ENCODE measurements around the gene ABCB9. TPM values are rescaled to one million over a fixed set of nuclear protein-coding genes. Genes with fewer than 3 reads are reported as not detected.

Gene ABCB9
- total RNA-seq, 4 donors from 2014 or later, result 1.5 to 9.2 (median 1.7) TPM

DNA sequence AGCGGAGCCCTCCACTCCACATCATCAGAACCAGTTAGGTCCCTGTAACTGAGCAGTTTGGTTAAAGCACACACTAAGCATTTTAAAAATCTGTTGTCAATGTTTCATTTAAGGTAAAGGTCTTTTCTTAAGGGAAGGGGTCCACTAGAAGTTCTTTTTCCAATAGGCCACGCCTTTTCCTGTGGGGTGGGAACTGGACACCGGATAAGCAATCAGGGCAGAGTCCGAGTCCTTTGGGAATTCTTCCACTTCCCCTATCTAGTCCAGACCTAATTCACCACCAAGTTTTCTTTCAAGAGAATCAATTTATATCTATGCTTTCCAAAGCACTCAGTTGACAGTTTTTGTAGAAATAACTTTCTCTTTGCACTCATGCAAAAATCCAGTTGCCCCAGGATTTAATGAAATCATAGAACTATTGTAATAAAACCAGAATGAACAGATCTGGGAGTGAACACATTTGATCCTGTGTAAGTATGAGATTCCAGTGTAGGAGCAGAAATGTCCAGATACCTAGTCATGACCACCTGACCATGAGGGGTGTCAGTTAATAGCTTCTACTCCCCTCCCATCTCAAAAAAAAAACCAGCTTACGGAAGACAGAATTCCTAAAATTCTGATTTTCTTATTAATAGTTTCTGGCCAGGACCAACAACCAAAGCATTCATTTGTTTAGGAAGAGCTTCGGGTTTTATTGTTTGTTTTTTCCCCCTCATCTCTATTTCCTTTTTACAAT, 82.0 kb downstream of the ABCB9 start:
- TF ChIP-seq, protein P1, sequence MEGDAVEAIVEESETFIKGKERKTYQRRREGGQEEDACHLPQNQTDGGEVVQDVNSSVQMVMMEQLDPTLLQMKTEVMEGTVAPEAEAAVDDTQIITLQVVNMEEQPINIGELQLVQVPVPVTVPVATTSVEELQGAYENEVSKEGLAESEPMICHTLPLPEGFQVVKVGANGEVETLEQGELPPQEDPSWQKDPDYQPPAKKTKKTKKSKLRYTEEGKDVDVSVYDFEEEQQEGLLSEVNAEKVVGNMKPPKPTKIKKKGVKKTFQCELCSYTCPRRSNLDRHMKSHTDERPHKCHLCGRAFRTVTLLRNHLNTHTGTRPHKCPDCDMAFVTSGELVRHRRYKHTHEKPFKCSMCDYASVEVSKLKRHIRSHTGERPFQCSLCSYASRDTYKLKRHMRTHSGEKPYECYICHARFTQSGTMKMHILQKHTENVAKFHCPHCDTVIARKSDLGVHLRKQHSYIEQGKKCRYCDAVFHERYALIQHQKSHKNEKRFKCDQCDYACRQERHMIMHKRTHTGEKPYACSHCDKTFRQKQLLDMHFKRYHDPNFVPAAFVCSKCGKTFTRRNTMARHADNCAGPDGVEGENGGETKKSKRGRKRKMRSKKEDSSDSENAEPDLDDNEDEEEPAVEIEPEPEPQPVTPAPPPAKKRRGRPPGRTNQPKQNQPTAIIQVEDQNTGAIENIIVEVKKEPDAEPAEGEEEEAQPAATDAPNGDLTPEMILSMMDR (IDR thresholded peaks at IDR 0.05; ENCODE audit: low read depth), result no peak

DNA sequence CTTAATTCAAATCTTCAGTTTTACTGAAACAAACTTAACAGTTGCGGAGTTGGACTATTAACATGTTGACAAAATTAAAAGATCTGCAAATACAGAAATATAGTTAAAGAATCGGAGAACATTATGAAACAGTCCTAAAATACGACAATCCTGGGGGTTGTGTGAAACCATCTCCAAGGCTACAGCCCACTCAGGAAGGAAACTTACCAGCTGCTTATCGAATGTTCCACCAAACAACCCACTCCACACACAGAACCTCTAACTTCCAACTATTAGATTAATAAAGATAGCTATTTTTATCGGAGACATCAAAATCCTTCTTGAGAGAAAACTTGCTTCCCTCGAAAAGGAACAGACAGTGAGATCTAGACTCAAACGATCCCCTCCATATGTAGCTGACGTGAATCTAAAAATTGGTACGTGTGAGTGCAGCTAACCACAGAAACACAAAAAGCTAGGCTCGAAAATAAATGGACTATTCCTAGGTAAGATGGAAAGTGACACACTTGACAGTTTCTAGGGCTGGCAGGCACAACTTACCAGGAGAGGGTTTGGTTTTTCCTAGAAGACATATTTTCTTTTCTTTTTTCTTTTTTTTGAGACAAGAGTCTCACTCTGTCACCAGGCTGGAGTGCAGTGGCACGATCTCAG, 83.2 kb downstream of the ABCB9 start:
- TF ChIP-seq, protein P1 (IDR thresholded peaks at IDR 0.05; ENCODE audit: low read depth), result no peak

DNA sequence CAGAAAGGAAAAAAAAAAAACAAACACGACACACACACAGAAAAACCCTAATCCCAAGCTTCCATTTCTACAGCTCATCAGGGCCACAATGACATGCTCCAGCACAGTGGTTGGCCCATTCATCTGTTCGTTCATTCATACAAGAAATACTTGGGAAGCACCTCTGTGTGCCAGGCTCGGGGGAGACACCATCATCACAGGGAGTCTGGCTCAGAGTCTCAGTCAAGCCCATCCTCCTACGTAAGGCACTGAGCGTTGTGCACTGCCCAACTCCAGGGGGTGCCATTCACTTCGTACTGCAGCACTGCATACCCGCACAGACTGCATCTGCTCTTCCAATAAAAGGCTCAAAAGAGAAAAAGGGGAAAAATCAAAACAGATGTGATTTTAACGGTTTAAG, 85.6 kb downstream of the ABCB9 start:
- TF ChIP-seq, protein P1 (IDR thresholded peaks at IDR 0.05; ENCODE audit: low read depth), result no peak

DNA sequence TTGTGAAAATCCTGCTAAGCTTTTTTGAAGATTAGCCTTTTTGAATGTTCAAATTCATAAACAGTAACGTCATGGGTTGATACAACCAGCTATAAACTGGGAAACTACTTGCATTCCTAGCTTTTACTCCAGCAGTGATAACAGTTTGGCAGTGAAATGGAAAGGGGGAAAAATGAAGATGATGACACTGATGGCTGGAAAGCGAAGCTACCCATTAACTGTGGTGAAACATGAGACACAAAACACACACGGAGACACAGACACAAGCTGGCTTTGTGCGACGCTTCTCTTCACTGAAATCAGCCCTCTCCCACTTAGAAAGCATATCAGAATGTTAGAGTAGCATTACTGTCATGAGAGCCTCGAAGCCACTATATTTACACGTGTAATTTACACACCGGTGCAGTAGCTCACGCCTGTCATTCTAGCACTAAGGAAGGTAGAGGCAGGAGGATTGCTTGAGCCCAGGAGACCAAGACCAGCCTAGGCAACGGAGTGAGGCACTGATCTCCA, 86.1 kb downstream of the ABCB9 start:
- TF ChIP-seq, protein P1 (IDR thresholded peaks at IDR 0.05; ENCODE audit: low read depth), result no peak

Small RNA genes within 50 kb of the gene (small RNA-seq; reads per million reads assigned to genes)
- gene ARL6IP4, result not detected
- gene MIR4304, result not detected

Other genes with a start within 250 kb of the ABCB9 start
- 1 to 10 TPM; 1.9 to 3.1 (median 2.4) TPM for gene HCAR3, start 249.7 kb downstream of the ABCB9 start, total RNA-seq
- gene HCAR1, start 235.6 kb downstream of the ABCB9 start, total RNA-seq, result 1 to 10 TPM; 4.0 to 7.7 (median 4.8) TPM
- gene DENR, start 213.6 kb downstream of the ABCB9 start, total RNA-seq, result 10 to 100 TPM; 19.6 to 32.8 (median 26.2) TPM
- gene CCDC62, start 191.9 kb downstream of the ABCB9 start, total RNA-seq, result 1 to 10 TPM in 2 of 4 donors, under 1 TPM in 2; 0.82 to 1.5 (median 0.99) TPM
- gene HIP1R, start 131.0 kb downstream of the ABCB9 start, total RNA-seq, result 10 to 100 TPM; 13.4 to 70.3 (median 19.7) TPM
- 10 to 100 TPM; 14.8 to 54.1 (median 16.8) TPM for gene VPS37B, start 70.3 kb downstream of the ABCB9 start, total RNA-seq
- 10 to 100 TPM in 1 of 4 donors, 1 to 10 TPM in 3; 4.6 to 17.7 (median 5.7) TPM for gene OGFOD2, start 8.8 kb upstream of the ABCB9 start, total RNA-seq
- gene ARL6IP4, start 14.2 kb upstream of the ABCB9 start, total RNA-seq, result 100 to 1,000 TPM in 3 of 4 donors, 10 to 100 TPM in 1; 73.9 to 274 (median 170) TPM
- 10 to 100 TPM in 1 of 4 donors, 1 to 10 TPM in 3; 1.0 to 16.2 (median 3.3) TPM for gene PITPNM2, start 184.6 kb upstream of the ABCB9 start, total RNA-seq

Data from subcutaneous adipose tissue (tissue), 4 donors.